Large intestine (tissue), 3 donors: ENCODE measurements around the gene ST3GAL5. TPM values are rescaled to one million over a fixed set of nuclear protein-coding genes. Genes with fewer than 3 reads are reported as not detected.
"Not testable (repeated sequence)": the region's sequence is repeated elsewhere in the genome, so short reads cannot be mapped to it uniquely, and the experiment has no call there.

Experiments used
- DNase-seq, 2 donors: peaks; one replicate each; pipeline versions ENCODE4 v3.0.0 to v3.0.0-alpha.2; 2013
- H3K27ac ChIP-seq: one replicate; pipeline ENCODE4 v1.5.1; 2013; ENCODE audit warnings: low read length
- H3K27me3 ChIP-seq: 2 replicates; pipeline ENCODE4 v1.6.1; 2013; ENCODE audit warnings: low read length; ENCODE audit not compliant: control insufficient read depth, insufficient read depth
- H3K36me3 ChIP-seq: 2 replicates; pipeline ENCODE4 v1.6.1; 2013; ENCODE audit warnings: low read length; ENCODE audit not compliant: control insufficient read depth, insufficient read depth
- H3K4me1 ChIP-seq: one replicate; pipeline ENCODE4 v1.6.1; 2013; ENCODE audit warnings: low read length; ENCODE audit not compliant: control insufficient read depth, insufficient read depth
- H3K4me3 ChIP-seq: one replicate; pipeline ENCODE4 v1.5.1; 2013; ENCODE audit warnings: low read length
- H3K9me3 ChIP-seq: one replicate; pipeline ENCODE4 v1.6.1; 2013; ENCODE audit warnings: mild to moderate bottlenecking, low read depth, low read length, moderate library complexity; ENCODE audit not compliant: control insufficient read depth
- WGBS: methylation state at CpG from one replicate; pipeline ENCODE4 v1.1.5; 2013; ENCODE audit warnings: low lambda C conversion rate; ENCODE audit not compliant: insufficient coverage; 5-methylcytosine and 5-hydroxymethylcytosine counted together
- polyA plus RNA-seq: library from polyadenylated mRNA; unstranded; fragments of 120-200 nt; gene quantifications from one replicate; pipeline ENCODE4 v1.2.1, GENCODE V29; 2013

The ST3GAL5 gene
- polyA plus RNA-seq, 1 donor, result 10.0 TPM

DNA sequence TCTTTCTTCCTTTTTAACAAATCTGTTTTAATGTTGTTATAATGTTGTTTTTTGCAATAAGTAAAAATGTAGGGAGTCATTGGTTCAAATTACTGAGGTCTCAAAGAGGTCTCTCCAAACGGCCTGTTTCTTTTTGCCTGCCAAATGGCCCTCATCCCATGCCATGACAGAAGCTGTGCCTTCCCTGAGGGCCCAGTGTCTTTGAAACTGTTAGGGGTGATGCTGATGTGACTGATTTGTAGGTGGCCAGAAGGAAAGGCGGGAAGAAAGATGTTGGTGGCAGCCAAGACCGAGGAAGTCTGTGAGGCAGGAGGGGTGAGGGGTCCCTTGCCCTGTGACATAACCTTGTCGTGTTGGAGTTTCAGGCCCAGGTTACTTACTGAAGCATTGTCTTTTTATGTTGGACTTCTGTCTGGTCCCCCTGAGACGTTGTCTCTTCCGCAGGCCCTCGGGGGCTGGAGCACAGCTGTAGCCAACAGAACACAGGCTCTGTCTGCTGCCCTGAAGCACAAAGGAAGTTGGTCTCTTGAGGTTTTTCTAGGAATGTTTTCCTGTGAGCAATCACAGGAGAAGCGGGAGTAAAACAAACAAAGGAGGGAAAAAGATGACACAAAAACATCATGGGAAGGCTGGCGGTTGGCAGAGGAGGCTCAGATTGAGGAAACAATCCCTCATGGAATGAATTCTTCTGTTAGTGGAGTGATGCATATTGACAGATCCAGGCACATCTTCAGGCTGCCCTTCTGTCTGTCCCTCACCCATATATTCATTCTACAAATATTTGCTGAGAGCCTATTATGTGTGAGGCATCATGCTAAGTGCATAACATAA lies 4.9 kb upstream of the ST3GAL5 start:
- H3K27me3 ChIP-seq, result peaks cover 10% of the 10 kb centered on the region
- H3K36me3 ChIP-seq, result no peaks in the 10 kb centered on the region
- H3K9me3 ChIP-seq, result no peaks in the 10 kb centered on the region
- WGBS, result no CpG with 5 or more reads among the region's 9 CpGs
- no peak for DNase-seq
- no peak overlapping the region for H3K27ac ChIP-seq
- peaks cover 12% of the 10 kb centered on the region for H3K4me1 ChIP-seq
- H3K4me3 ChIP-seq, result no peak overlapping the region

DNA sequence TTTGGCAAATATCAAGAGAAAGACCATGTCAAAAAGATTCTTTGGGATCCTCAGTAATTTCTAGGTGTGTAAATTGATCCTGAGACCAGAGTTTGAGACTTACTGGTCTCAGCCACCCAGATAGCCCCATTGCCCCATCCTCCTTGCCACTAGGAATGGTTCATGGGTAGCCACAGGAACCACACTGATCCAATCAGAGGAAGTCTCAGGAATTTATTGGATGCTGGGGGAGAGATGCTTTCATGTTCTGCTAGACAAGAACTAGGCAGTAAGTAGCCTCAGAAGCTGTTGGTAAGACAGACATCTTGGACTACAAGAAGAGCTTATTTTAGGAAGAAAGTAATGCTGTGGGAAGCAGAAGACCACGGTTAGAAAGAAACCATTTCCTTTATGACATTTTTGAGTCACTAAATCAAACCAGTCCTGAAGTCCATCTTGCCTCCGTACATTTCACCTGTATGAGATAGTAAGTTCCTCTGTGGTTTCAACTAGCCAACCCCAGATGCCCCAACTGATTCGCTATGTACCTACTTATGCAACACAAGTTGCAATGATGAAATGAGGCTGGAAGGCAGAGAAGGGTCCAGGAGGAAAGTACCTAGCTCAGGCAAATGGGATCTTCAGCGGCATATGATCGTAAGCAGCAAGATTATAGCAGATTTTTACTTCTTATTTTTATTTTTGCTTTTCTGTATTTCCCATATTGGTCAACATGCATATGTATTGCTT lies 3.6 kb upstream of the ST3GAL5 start:
- no CpG with 5 or more reads among the region's 5 CpGs for WGBS
- no peaks in the 10 kb centered on the region for H3K9me3 ChIP-seq
- H3K4me1 ChIP-seq, result peaks cover 15% of the 10 kb centered on the region
- no peak for DNase-seq
- H3K4me3 ChIP-seq, result no peak overlapping the region
- H3K27ac ChIP-seq, result no peak overlapping the region
- no peaks in the 10 kb centered on the region for H3K36me3 ChIP-seq
- peaks cover 17% of the 10 kb centered on the region for H3K27me3 ChIP-seq

DNA sequence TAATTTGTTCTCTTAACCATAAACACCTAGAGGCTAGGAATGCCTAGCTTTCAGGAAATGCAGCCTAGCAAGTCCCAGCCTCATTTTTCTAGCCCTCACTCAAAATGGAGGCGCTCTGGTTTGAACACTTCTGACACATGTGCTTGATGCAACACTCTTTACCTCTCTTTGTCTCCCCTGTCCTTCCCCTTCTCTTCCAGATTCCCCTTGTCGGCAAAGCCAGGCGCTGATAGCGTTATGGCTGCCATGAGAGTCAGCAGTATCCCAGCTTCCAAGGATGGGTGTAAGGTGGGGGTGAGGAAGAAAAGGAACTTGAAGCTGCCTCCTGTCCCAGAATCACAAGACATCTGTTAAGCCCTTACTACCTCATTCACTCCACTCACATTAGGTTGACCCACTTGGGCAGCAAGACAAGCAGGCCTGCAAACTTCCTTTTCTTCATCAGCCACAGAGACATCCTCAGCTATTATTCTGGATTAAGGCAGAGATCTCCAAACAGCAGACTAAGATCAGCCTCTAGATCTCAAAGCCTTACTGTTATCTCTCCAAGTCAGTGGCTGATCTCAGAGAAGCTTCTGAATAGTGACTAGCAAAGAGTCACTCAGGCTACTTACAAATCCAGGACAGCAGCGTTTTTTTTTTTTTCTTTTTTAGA lies 1.9 kb upstream of the ST3GAL5 start:
- DNase-seq, result no peak
- WGBS, result no CpG with 5 or more reads among the region's 5 CpGs
- Histone ChIP-seq H3K4me3 (no peak overlapping the region), H3K9me3 (no peaks in the 10 kb centered on the region), H3K27me3 (peaks cover 19% of the 10 kb centered on the region), H3K27ac (no peak overlapping the region), H3K36me3 (no peaks in the 10 kb centered on the region), H3K4me1 (peaks cover 15% of the 10 kb centered on the region)

DNA sequence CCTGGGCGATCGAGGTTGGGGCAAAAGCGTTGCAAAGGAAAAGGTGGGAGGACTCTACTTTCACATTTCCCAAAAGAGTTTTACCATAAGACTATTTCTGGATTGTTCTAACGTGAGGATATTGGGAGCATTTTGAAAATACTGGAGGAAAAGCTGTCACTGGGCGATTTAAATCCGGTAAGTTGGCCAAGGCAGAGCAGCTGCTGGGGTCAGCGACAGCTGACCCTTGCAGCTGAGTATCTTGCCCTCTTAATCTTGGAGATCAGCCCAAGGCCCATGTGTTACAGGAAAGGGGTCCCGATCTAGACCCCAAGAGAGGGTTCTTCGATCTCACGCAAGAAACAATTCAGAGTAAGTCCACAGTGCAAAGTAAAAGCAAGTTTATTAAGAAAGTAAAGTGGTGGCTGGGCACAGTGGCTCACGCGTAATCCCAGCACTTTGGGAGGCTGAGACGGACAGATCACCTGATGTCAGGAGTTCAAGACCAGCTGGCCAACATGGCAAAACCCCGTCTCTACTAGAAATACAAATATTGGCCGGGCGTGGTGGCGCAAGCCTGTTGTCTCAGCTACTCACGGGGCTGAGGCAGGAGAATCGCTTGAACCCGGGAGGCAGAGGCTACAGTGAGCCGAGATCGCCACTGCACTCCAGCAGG lies 964 bp upstream of the ST3GAL5 start:
- H3K4me3 ChIP-seq, result peak overlapping the region; percentile 70
- peak in 1 of 2 donors; percentile 31 for DNase-seq
- H3K36me3 ChIP-seq, result no peaks in the 10 kb centered on the region
- no peaks in the 10 kb centered on the region for H3K9me3 ChIP-seq
- WGBS, result 0% methylated on average over 2 of the region's 22 CpGs
- H3K27ac ChIP-seq, result peak overlapping the region; percentile 40
- peaks cover 19% of the 10 kb centered on the region for H3K27me3 ChIP-seq
- H3K4me1 ChIP-seq, result peaks cover 15% of the 10 kb centered on the region

DNA sequence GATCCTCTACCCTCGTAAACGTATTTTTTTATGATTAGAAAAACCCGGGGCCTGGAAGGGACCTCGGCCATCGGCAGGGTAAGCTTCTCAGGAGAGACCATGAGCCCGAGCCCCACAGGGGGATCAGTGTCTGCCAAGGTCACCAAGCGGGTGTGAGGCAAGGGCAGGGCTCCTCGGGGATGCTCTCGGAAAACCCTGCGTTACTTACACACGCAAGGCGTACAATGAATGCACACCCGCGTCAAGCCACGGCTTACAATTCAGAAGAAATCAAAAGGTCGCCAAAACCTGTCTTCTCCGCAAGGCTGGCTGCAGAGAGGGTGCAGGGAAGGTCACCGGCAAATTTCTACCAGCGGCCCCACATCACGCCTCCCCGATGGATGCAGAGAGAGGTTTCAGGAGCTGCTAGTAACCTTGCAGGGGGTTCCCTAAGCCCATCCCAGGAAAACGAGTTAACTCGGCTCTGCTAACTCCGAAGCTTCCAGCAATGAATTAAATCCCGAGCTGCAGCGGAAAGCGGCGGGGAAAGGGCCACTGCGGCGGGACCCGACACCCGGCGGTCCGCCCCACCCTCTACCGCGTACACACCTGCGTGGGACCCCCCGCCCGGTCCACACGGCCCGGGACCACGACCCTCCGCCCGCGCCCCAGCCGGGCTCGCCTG lies 638 bp downstream of the ST3GAL5 start:
- Histone ChIP-seq H3K36me3 (no peaks in the 10 kb centered on the region), H3K27ac (peak overlapping the region; percentile 20), H3K27me3 (peaks cover 15% of the 10 kb centered on the region), H3K9me3 (no peaks in the 10 kb centered on the region), H3K4me3 (peak overlapping the region; percentile 53), H3K4me1 (peaks cover 15% of the 10 kb centered on the region)
- DNase-seq, result peak in 1 of 2 donors; percentile 49
- WGBS, result 20% methylated on average over 2 of the region's 47 CpGs

DNA sequence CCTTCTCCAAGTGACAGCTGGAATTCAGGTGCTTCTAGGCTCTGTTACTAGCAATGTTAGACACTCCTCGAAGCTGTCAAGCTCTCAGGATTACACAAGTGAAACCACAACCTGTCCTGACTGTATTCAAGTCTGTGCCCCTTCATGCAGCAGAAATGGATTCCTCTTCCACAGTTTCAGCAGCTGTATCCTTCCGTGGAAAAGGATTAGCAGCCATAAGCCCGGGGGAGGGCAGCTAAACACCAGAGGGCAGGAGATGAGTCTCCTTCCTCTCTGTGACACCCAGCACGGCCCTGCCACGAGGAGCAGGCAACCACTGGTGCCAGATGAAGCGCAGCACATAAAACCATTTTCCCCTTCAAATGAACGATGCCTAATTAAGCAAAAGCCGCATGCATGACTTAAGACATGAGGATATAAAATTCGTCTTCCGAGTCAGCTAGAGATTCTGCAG lies 1.2 kb downstream of the ST3GAL5 start:
- Histone ChIP-seq H3K36me3 (no peaks in the 10 kb centered on the region), H3K4me3 (peak overlapping the region; percentile 53), H3K9me3 (no peaks in the 10 kb centered on the region), H3K27me3 (peaks cover 15% of the 10 kb centered on the region), H3K27ac (no peak overlapping the region), H3K4me1 (peaks cover 15% of the 10 kb centered on the region)
- no CpG with 5 or more reads among the region's 10 CpGs for WGBS
- DNase-seq, result peak in 1 of 2 donors; percentile 43

DNA sequence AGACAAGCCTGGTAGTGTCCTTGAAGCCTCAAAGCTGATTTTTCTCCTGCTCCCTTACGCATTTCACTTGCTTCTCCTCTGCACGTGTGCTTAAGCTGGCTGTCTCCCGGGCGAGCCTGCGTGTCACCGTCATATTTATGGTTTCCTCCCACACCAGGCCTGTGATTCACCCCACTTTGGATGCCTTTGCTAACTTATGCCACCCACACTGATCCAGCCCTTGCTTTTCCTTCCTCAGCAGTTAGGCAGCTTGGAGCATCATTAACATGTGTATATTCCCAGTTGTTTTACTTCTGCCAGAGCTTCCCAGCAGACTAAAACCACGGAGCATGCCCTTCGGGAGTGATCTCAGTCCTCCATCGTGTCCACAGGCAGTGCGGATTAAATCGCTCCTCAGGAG lies 2.2 kb downstream of the ST3GAL5 start:
- Histone ChIP-seq H3K4me3 (no peak overlapping the region), H3K36me3 (no peaks in the 10 kb centered on the region), H3K9me3 (no peaks in the 10 kb centered on the region), H3K27ac (no peak overlapping the region), H3K27me3 (peaks cover 13% of the 10 kb centered on the region), H3K4me1 (peaks cover 15% of the 10 kb centered on the region)
- peak in 1 of 2 donors; percentile 20 for DNase-seq
- WGBS, result no CpG with 5 or more reads among the region's 11 CpGs

DNA sequence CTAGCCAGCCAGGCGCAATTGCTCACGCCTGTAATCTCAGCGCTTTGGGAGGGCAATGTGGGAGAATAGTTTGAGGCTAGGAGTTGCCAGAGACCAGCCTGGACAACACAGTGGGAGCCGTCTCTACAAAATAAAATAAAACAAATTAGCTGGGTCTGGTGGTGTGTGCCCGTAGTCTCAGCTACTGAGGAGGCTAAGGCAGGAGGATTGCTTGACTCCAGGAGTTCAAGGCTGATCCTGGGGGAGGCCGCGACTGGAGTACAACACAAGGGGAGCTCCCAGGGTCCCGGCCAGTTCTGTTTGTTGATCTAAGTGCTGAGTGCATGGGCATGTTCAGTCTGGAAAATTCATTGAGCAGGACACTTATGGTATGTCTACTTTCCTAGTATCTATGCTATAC lies 2.6 kb downstream of the ST3GAL5 start:
- no peaks in the 10 kb centered on the region for H3K9me3 ChIP-seq
- no peaks in the 10 kb centered on the region for H3K36me3 ChIP-seq
- H3K27me3 ChIP-seq, result peaks cover 13% of the 10 kb centered on the region
- DNase-seq, result no peak
- no peak overlapping the region for H3K4me3 ChIP-seq
- H3K4me1 ChIP-seq, result peaks cover 15% of the 10 kb centered on the region
- no peak overlapping the region for H3K27ac ChIP-seq
- no CpG with 5 or more reads among the region's 8 CpGs for WGBS

DNA sequence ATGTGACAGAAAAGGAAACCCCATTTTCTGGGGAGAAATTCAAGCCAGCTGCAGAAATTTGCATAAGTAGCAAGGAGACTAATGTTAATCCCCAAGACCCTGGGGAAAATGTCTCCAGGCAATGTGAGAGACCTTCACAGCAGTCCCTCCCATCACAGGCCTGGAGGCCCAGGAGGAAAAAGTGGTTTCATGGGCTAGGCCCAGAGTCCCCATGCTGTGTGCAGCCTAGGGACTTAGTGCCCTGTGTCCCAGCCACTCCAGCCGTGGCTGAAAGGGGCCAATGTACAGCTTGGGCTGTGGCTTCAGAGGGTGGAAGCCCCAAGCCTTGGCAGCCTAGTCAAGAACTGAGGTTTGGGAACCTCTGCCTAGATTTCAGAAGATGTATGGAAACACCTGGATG lies 7.0 kb downstream of the ST3GAL5 start:
- not testable (repeated sequence) for H3K9me3 ChIP-seq, H3K36me3 ChIP-seq, DNase-seq, H3K4me1 ChIP-seq, H3K27ac ChIP-seq, H3K4me3 ChIP-seq, H3K27me3 ChIP-seq
- WGBS, result no CpG with 5 or more reads among the region's 1 CpG
